ENCODE data around the gene RUBCNL. TPM values are rescaled to one million over a fixed set of nuclear protein-coding genes. Genes with fewer than 3 reads are reported as not detected.

Gene RUBCNL
- total RNA-seq, 4 donors from 2014 or later: 0.86 to 3.6 (median 1.4) TPM

- Histone ChIP-seq H3K4me3 (no peak overlapping the region), H3K27ac (replicated peaks in 1 of 4) (no peak overlapping the region), H3K9me3 (no peaks in the 10 kb centered on the region), H3K36me3 (no peaks in the 10 kb centered on the region), H3K27me3 (no peaks in the 10 kb centered on the region), H3K4me1 (no peaks in the 10 kb centered on the region)
- no peak for TF ChIP-seq POLR2AphosphoS5 (IDR thresholded peaks at IDR 0.05)
- TF ChIP-seq CTCF (IDR thresholded peaks at IDR 0.05): no peak
- no peak for TF ChIP-seq EP300 (IDR thresholded peaks at IDR 0.05)
- TF ChIP-seq POLR2A (IDR thresholded peaks at IDR 0.05; ENCODE audit: low read depth): no peak
- intact Hi-C loops (cut with DNase I): no loop called here
- no peak for DNase-seq (ENCODE audit: extremely low spot score)
- 77% methylated on average over 1 of the region's 1 CpG for WGBS
Measured at GRCh38 chr13:46310066-46310465, 77.0 kb downstream of the RUBCNL start.

- Histone ChIP-seq H3K9me3 (peaks cover 0 to 7% (median 4%) of the 10 kb centered on the region in 4 donors), H3K27ac (replicated peaks in 1 of 4) (no peak overlapping the region), H3K36me3 (no peaks in the 10 kb centered on the region), H3K27me3 (no peaks in the 10 kb centered on the region), H3K4me1 (no peaks in the 10 kb centered on the region), H3K4me3 (no peak overlapping the region)
- no peak for DNase-seq (ENCODE audit: extremely low spot score)
- intact Hi-C loops (cut with DNase I): no loop called here
- WGBS: 93% methylated on average over 1 of the region's 1 CpG
- TF ChIP-seq CTCF (IDR thresholded peaks at IDR 0.05) (no peak), POLR2AphosphoS5 (IDR thresholded peaks at IDR 0.05) (no peak), EP300 (IDR thresholded peaks at IDR 0.05) (no peak), POLR2A (IDR thresholded peaks at IDR 0.05; ENCODE audit: low read depth) (no peak)
Measured at GRCh38 chr13:46307554-46307953, 79.5 kb downstream of the RUBCNL start.

GRCh38 chr13:46304546-46304945 lies 82.5 kb downstream of the RUBCNL start:
- Histone ChIP-seq H3K36me3 (no peaks in the 10 kb centered on the region), H3K9me3 (peaks cover 0 to 19% (median 12%) of the 10 kb centered on the region in 4 donors), H3K27ac (replicated peaks in 1 of 4) (no peak overlapping the region), H3K27me3 (no peaks in the 10 kb centered on the region), H3K4me3 (no peak overlapping the region), H3K4me1 (no peaks in the 10 kb centered on the region)
- TF ChIP-seq EP300 (IDR thresholded peaks at IDR 0.05) (no peak), CTCF (IDR thresholded peaks at IDR 0.05) (no peak), POLR2AphosphoS5 (IDR thresholded peaks at IDR 0.05) (no peak), POLR2A (IDR thresholded peaks at IDR 0.05; ENCODE audit: low read depth) (no peak)
- no peak for DNase-seq (ENCODE audit: extremely low spot score)
- 88% methylated on average over 3 of the region's 3 CpGs for WGBS
- intact Hi-C loops (cut with DNase I): no loop called here

- WGBS: 55% methylated on average over 7 of the region's 7 CpGs
- no peaks in the 10 kb centered on the region for H3K27me3 ChIP-seq
- no peaks in the 10 kb centered on the region for H3K4me1 ChIP-seq
- H3K4me3 ChIP-seq: no peak overlapping the region
- H3K36me3 ChIP-seq: no peaks in the 10 kb centered on the region
- H3K9me3 ChIP-seq: peaks cover 0 to 19% (median 12%) of the 10 kb centered on the region in 4 donors
- H3K27ac ChIP-seq (replicated peaks in 1 of 4): no peak overlapping the region
- intact Hi-C loops (cut with DNase I): no loop called here
- no peak for TF ChIP-seq EP300 (IDR thresholded peaks at IDR 0.05)
- TF ChIP-seq CTCF (IDR thresholded peaks at IDR 0.05): no peak
- no peak for DNase-seq (ENCODE audit: extremely low spot score)
Measured at GRCh38 chr13:46303742-46304385, 83.2 kb downstream of the RUBCNL start.

GRCh38 chr13:46297361-46297811 lies 89.7 kb downstream of the RUBCNL start:
- intact Hi-C loops (cut with DNase I): no loop called here

More at GRCh38 chr13:46297361-46297811, 89.7 kb downstream of the RUBCNL start:
- Histone ChIP-seq H3K36me3 (no peaks in the 10 kb centered on the region), H3K4me1 (peaks cover 0 to 8% (median 4%) of the 10 kb centered on the region in 4 donors), H3K4me3 (no peak overlapping the region), H3K27ac (replicated peaks in 1 of 4) (no peak overlapping the region), H3K9me3 (peaks cover 0 to 13% (median 6%) of the 10 kb centered on the region in 4 donors), H3K27me3 (no peaks in the 10 kb centered on the region)
- no peak for DNase-seq (ENCODE audit: extremely low spot score)
- 69% methylated on average over 3 of the region's 3 CpGs for WGBS
- TF ChIP-seq POLR2AphosphoS5 (IDR thresholded peaks at IDR 0.05) (no peak), CTCF (IDR thresholded peaks at IDR 0.05) (no peak), POLR2A (IDR thresholded peaks at IDR 0.05; ENCODE audit: low read depth) (no peak), EP300 (IDR thresholded peaks at IDR 0.05) (no peak)
